Measurements from ENCODE around the gene IRF7.
"Not testable (repeated sequence)": the region's sequence is repeated elsewhere in the genome, so short reads cannot be mapped to it uniquely, and the experiment has no call there.

The IRF7 gene

DNA sequence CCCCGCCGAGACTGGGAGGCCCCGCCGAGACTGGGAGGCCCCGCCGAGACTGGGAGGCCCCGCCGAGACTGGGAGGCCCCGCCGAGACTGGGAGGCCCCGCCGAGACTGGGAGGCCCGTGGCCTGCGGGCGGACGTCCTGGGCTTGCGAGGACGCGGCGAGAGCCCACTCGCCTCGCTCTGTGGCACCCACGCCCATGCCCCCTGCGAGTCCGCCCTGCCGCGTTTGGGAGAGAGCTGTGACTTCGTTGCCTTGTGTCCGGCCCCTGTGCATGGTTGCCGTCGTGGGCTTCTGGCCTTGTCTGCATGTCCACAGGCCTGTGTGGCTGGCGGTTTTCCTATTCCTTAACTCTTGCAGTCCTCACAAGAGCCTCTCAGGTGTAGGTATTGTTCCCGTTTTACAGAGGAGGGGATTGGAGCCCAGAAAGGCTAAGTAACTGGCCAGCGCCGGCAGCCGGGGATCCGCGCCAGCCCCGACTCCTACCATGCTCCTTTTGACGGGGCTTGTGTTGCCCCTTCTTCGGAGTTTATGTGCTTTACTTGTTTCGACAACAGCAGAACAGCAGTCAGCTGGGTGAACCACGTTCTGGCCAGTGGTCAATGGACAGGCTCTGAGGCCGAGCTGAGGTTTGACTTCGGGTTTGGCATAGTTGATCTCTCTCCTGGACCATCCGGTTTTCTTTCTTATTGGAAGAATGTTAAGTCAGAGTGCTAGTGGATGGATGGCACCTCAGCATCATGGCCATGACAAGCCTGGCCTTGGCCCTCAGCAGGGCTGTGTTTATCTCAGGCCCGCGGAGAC lies 38.7 kb downstream of the IRF7 start:
- FAIRE-seq (no peak), DNase-seq (ENCODE audit: insufficient read length, low spot score) (no peak)
- no peak for TF ChIP-seq CTCF (IDR thresholded peaks at IDR 0.05; ENCODE audit: insufficient read depth, missing control alignments)

- FAIRE-seq (no peak), DNase-seq (ENCODE audit: insufficient read length, low spot score) (peak; percentile 89)
- TF ChIP-seq CTCF (IDR thresholded peaks at IDR 0.05; ENCODE audit: insufficient read depth, missing control alignments) = no peak
Measured at GRCh38 chr11:575996-576768, 39.6 kb downstream of the IRF7 start, which contains the start of gene PHRF1. PHRF1 (plus strand) TSS chr11:576470; CDS start chr11:581513, 5,043 bp downstream.

- TF ChIP-seq CTCF (IDR thresholded peaks at IDR 0.05; ENCODE audit: insufficient read depth, missing control alignments) = no peak
- FAIRE-seq (no peak), DNase-seq (ENCODE audit: insufficient read length, low spot score) (peak; percentile 60)
Measured at GRCh38 chr11:575313-575995, 40.3 kb downstream of the IRF7 start.

- DNase-seq (ENCODE audit: insufficient read length, low spot score) = no peak
- no peak for TF ChIP-seq CTCF (IDR thresholded peaks at IDR 0.05; ENCODE audit: insufficient read depth, missing control alignments)
- no peak for FAIRE-seq
Measured at GRCh38 chr11:574632-575312, 41.0 kb downstream of the IRF7 start.

DNA sequence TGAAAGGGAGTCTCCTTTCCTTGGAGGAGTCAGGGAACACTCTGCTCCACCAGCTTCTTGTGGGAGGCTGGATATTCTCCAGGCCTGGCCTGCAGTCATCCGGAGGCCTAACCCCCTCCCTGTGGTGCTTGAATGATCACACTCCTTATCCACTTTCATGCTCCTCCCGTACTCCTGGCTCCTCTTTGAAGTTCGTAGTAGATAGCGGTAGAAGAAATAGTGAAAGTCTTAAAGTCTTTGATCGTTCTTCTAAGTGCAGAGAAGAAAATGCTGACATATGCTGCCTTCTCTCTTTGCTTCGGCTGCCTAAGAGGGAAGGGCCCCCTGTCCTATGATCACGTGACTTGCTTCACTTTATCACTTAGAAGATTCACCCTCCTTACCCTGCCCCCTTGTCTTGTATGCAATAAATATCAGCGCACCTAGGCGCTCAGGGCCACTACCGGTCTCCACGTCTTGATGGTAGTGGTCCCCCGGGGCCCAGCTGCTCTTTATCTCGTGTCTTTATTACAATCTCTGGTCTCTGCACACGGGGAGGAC lies 41.6 kb downstream of the IRF7 start:
- FAIRE-seq; DNase-seq (ENCODE audit: insufficient read length, low spot score): not testable (repeated sequence)

DNA sequence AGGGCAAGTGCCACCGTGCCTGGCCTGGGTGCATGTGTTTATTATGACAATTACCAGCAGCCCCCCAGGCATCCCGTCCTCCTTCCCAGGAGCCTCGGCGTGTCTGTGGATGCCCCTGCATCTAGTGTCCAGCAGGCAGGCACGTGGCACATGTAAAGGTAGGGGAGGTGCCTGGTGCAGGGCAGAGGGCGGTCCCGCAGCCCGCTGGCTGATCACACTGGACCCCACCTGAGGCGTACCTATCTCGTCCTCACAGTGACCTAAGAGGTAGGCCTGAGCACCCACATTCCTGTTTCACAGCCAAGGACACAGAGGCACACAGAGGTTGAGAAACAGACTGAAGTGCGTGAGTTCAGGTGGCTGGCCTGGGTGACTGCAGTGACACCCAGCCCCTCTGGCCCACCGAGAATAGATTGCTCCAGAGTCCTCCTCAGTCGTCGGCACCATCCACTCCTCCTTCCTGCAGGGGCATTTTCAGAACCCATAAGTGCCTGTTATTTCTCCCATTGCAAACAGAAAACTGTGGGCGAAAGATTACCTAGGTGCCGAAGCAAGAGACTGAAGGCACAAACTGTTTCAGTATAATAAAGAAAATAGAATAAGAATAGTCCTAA lies 42.5 kb downstream of the IRF7 start:
- no peak for TF ChIP-seq CTCF (IDR thresholded peaks at IDR 0.05; ENCODE audit: insufficient read depth, missing control alignments)

More for the DNA sequence above, 42.5 kb downstream of the IRF7 start:
- DNase-seq (ENCODE audit: insufficient read length, low spot score) (no peak), FAIRE-seq (no peak)
